Vagina (tissue), 2 donors: Measurements from ENCODE around the gene RPL10.

Experiments
- CTCF ChIP-seq, 3 experiments: fragments of 450-650 bp in 2 of 3; fragments of 200-600 bp in 1 of 3; sonication (generic) in 1 of 3; IDR thresholded peaks; one replicate each; pipeline ENCODE4 v1.5.1; 2017 to 2019; ENCODE audit warnings: antibody characterized with exemption in 3 of 3, mild to moderate bottlenecking in 2 of 3, moderate library complexity in 2 of 3
- POLR2A ChIP-seq, 2 donors: fragments of 450-650 bp; IDR thresholded peaks; one replicate each; pipeline ENCODE4 v1.6.1; 2017; ENCODE audit warnings: antibody characterized with exemption in 2 of 2, mild to moderate bottlenecking in 2 of 2, moderate library complexity in 2 of 2
- POLR2AphosphoS5 ChIP-seq, 2 donors: sonication (generic); formaldehyde crosslinking; IDR thresholded peaks; one replicate each; pipeline ENCODE4 v1.9.0; 2017; ENCODE audit warnings: antibody characterized with exemption in 2 of 2, mild to moderate bottlenecking in 2 of 2, low read depth in 1 of 2; ENCODE audit not compliant: insufficient read depth in 1 of 2

- TF ChIP-seq POLR2AphosphoS5 (IDR thresholded peaks at IDR 0.05; ENCODE audit: insufficient read depth in 1 of 2, low read depth in 1 of 2) = no peak
- no peak for TF ChIP-seq CTCF (IDR thresholded peaks at IDR 0.05)
- no peak for TF ChIP-seq POLR2A (IDR thresholded peaks at IDR 0.05)
Observed at GRCh38 chrX:154365052-154365600, 33.1 kb upstream of the RPL10 start.
